Measurements from ENCODE around the gene PRAMEF15. TPM values are rescaled to one million over a fixed set of nuclear protein-coding genes. Genes with fewer than 3 reads are reported as not detected.
"Not testable (repeated sequence)": the region's sequence is repeated elsewhere in the genome, so short reads cannot be mapped to it uniquely, and the experiment has no call there.

Gene PRAMEF15
- not detected in 2 replicates for total RNA-seq (2014; rRNA removed; shearing (Covaris generic); ENCODE audit: low replicate concordance)

- DNase-seq (ENCODE audit: low read depth); in situ Hi-C loops (cut with HindIII; ENCODE audit: low pct_unique_long_range_greater_than_20kb, low sequenced_read_pairs): not testable (repeated sequence)
Observed at GRCh38 chr1:13315281-13315680, at the start of gene PRAMEF15. PRAMEF15 (plus strand) TSS chr1:13315581; CDS start chr1:13318408, 2,827 bp downstream.

GRCh38 chr1:13277016-13277415, 38.4 kb upstream of the PRAMEF15 start:
- in situ Hi-C loops (cut with HindIII; ENCODE audit: low pct_unique_long_range_greater_than_20kb, low sequenced_read_pairs); DNase-seq (ENCODE audit: low read depth): not testable (repeated sequence)

- DNase-seq (ENCODE audit: low read depth); in situ Hi-C loops (cut with HindIII; ENCODE audit: low pct_unique_long_range_greater_than_20kb, low sequenced_read_pairs): not testable (repeated sequence)
Observed at GRCh38 chr1:13279617-13280016, 35.8 kb upstream of the PRAMEF15 start.

GRCh38 chr1:13285037-13285436, 30.3 kb upstream of the PRAMEF15 start, which contains the start of gene PRAMEF8:
PRAMEF8 (minus strand) TSS chr1:13285137; CDS start chr1:13284091, 1,046 bp downstream.
- in situ Hi-C loops (cut with HindIII; ENCODE audit: low pct_unique_long_range_greater_than_20kb, low sequenced_read_pairs); DNase-seq (ENCODE audit: low read depth): not testable (repeated sequence)

- DNase-seq (ENCODE audit: low read depth); in situ Hi-C loops (cut with HindIII; ENCODE audit: low pct_unique_long_range_greater_than_20kb, low sequenced_read_pairs): not testable (repeated sequence)
Observed at GRCh38 chr1:13289030-13289429, 26.4 kb upstream of the PRAMEF15 start.

GRCh38 chr1:13297216-13297931, 18.0 kb upstream of the PRAMEF15 start:
- DNase-seq (ENCODE audit: low read depth); in situ Hi-C loops (cut with HindIII; ENCODE audit: low pct_unique_long_range_greater_than_20kb, low sequenced_read_pairs): not testable (repeated sequence)

- in situ Hi-C loops (cut with HindIII; ENCODE audit: low pct_unique_long_range_greater_than_20kb, low sequenced_read_pairs); DNase-seq (ENCODE audit: low read depth): not testable (repeated sequence)
Observed at GRCh38 chr1:13298699-13299098, 16.7 kb upstream of the PRAMEF15 start.

- in situ Hi-C loops (cut with HindIII; ENCODE audit: low pct_unique_long_range_greater_than_20kb, low sequenced_read_pairs); DNase-seq (ENCODE audit: low read depth): not testable (repeated sequence)
Observed at GRCh38 chr1:13302197-13302596, 13.2 kb upstream of the PRAMEF15 start.

- in situ Hi-C loops (cut with HindIII; ENCODE audit: low pct_unique_long_range_greater_than_20kb, low sequenced_read_pairs), result not testable (repeated sequence)
Observed at GRCh38 chr1:13303239-13303638, 12.1 kb upstream of the PRAMEF15 start, which contains the start of gene PRAMEF33. PRAMEF33 (plus strand) TSS chr1:13303539; CDS start chr1:13305955, 2,416 bp downstream.

GRCh38 chr1:13342496-13342895, 27.1 kb downstream of the PRAMEF15 start:
- not testable (repeated sequence) for DNase-seq (ENCODE audit: low read depth)

More at GRCh38 chr1:13303239-13303638, 12.1 kb upstream of the PRAMEF15 start, which contains the start of gene PRAMEF33:
- not testable (repeated sequence) for DNase-seq (ENCODE audit: low read depth)

GRCh38 chr1:13347034-13347433, 31.7 kb downstream of the PRAMEF15 start, which contains the start of gene PRAMEF14:
PRAMEF14 (minus strand) TSS chr1:13347134; CDS start chr1:13345314, 1,820 bp downstream.
- DNase-seq (ENCODE audit: low read depth); in situ Hi-C loops (cut with HindIII; ENCODE audit: low pct_unique_long_range_greater_than_20kb, low sequenced_read_pairs): not testable (repeated sequence)

More at GRCh38 chr1:13342496-13342895, 27.1 kb downstream of the PRAMEF15 start:
- in situ Hi-C loops (cut with HindIII; ENCODE audit: low pct_unique_long_range_greater_than_20kb, low sequenced_read_pairs), result not testable (repeated sequence)

GRCh38 chr1:13353476-13353875, 38.1 kb downstream of the PRAMEF15 start:
- DNase-seq (ENCODE audit: low read depth), result peak; percentile 22
- in situ Hi-C loops (cut with HindIII; ENCODE audit: low pct_unique_long_range_greater_than_20kb, low sequenced_read_pairs), result not testable (repeated sequence)

- in situ Hi-C loops (cut with HindIII; ENCODE audit: low pct_unique_long_range_greater_than_20kb, low sequenced_read_pairs); DNase-seq (ENCODE audit: low read depth): not testable (repeated sequence)
Observed at GRCh38 chr1:13354475-13354874, 39.1 kb downstream of the PRAMEF15 start.

- DNase-seq (ENCODE audit: low read depth), result peak; percentile 8
- in situ Hi-C loops (cut with HindIII; ENCODE audit: low pct_unique_long_range_greater_than_20kb, low sequenced_read_pairs), result not testable (repeated sequence)
Observed at GRCh38 chr1:13356774-13357173, 41.4 kb downstream of the PRAMEF15 start.

GRCh38 chr1:13362364-13362763, 47.0 kb downstream of the PRAMEF15 start:
- DNase-seq (ENCODE audit: low read depth); in situ Hi-C loops (cut with HindIII; ENCODE audit: low pct_unique_long_range_greater_than_20kb, low sequenced_read_pairs): not testable (repeated sequence)

- in situ Hi-C loops (cut with HindIII; ENCODE audit: low pct_unique_long_range_greater_than_20kb, low sequenced_read_pairs); DNase-seq (ENCODE audit: low read depth): not testable (repeated sequence)
Observed at GRCh38 chr1:13364928-13365327, 49.5 kb downstream of the PRAMEF15 start.

GRCh38 chr1:13366536-13366935, 51.2 kb downstream of the PRAMEF15 start:
- in situ Hi-C loops (cut with HindIII; ENCODE audit: low pct_unique_long_range_greater_than_20kb, low sequenced_read_pairs); DNase-seq (ENCODE audit: low read depth): not testable (repeated sequence)

GRCh38 chr1:13368544-13368943, 53.2 kb downstream of the PRAMEF15 start:
- DNase-seq (ENCODE audit: low read depth), result peak; percentile 8
- in situ Hi-C loops (cut with HindIII; ENCODE audit: low pct_unique_long_range_greater_than_20kb, low sequenced_read_pairs), result not testable (repeated sequence)
